ENCODE results near the gene RHBDD1.

RHBDD1 gene

DNA sequence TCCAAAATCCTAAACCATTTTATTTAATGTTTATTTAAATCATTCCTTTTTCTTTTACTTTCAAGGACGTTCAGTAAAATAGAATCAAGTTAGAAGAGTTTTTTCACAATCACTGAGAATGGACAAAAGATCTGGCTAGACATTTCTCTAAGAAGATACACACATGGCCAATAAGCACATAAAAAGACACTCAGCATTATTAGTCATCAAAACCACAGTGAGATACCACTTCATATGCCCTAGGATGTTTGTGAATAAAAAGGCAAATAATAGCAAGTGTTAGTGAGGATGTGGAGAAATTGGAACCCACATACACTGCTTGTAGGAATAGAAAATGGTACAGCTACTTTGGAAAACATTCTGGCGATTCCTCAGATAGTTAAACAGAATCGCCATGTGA, 76.1 kb downstream of the RHBDD1 start:
- TF ChIP-seq, protein P1, sequence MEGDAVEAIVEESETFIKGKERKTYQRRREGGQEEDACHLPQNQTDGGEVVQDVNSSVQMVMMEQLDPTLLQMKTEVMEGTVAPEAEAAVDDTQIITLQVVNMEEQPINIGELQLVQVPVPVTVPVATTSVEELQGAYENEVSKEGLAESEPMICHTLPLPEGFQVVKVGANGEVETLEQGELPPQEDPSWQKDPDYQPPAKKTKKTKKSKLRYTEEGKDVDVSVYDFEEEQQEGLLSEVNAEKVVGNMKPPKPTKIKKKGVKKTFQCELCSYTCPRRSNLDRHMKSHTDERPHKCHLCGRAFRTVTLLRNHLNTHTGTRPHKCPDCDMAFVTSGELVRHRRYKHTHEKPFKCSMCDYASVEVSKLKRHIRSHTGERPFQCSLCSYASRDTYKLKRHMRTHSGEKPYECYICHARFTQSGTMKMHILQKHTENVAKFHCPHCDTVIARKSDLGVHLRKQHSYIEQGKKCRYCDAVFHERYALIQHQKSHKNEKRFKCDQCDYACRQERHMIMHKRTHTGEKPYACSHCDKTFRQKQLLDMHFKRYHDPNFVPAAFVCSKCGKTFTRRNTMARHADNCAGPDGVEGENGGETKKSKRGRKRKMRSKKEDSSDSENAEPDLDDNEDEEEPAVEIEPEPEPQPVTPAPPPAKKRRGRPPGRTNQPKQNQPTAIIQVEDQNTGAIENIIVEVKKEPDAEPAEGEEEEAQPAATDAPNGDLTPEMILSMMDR (IDR thresholded peaks at IDR 0.05; ENCODE audit: borderline replicate concordance, insufficient read depth, low read depth, low read length) = no peak
- H3K4me3 ChIP-seq (ENCODE audit: low read depth, low read length) = no peak overlapping the region

- TF ChIP-seq, protein P1 (IDR thresholded peaks at IDR 0.05; ENCODE audit: borderline replicate concordance, insufficient read depth, low read depth, low read length) = no peak
These were observed 77.8 kb downstream of the RHBDD1 start for GRCh38 chr2:226913641-226914040.

DNA sequence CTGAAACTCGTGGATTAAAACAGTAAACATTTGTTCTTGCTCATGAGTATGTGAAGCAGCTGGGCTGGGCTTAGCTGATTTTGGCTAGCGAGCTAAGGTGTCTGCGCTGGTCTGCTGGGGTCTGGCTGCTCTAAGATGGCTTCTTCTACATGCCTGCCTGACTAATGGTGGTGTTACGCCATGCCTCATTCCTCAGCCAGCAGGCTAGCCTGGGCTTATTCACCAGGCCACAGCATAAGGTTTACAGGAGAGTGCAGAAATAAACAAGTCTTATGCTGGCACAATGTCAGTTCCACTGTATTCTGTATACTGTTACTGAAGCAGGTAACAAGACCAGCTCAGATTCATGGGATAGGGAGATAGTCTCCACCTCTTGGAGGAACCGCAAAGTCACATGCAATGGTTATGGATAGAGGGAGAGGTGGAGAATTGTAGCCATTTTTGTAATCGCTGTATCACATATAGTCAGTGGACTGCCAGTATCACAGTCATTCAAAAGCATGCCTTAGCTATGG, 80.0 kb downstream of the RHBDD1 start:
- TF ChIP-seq, protein P1 (IDR thresholded peaks at IDR 0.05; ENCODE audit: borderline replicate concordance, insufficient read depth, low read depth, low read length) = no peak
- no peak overlapping the region for H3K4me3 ChIP-seq (ENCODE audit: low read depth, low read length)

More at GRCh38 chr2:226913641-226914040, 77.8 kb downstream of the RHBDD1 start:
- no peak overlapping the region for H3K4me3 ChIP-seq (ENCODE audit: low read depth, low read length)

GRCh38 chr2:226916669-226917068, 80.8 kb downstream of the RHBDD1 start:
- TF ChIP-seq, protein P1 (IDR thresholded peaks at IDR 0.05; ENCODE audit: borderline replicate concordance, insufficient read depth, low read depth, low read length) = no peak
- H3K4me3 ChIP-seq (ENCODE audit: low read depth, low read length) = no peak overlapping the region

GRCh38 chr2:226932443-226932842, 96.6 kb downstream of the RHBDD1 start:
- TF ChIP-seq, protein P1 (IDR thresholded peaks at IDR 0.05; ENCODE audit: borderline replicate concordance, insufficient read depth, low read depth, low read length) = no peak
- H3K4me3 ChIP-seq (ENCODE audit: low read depth, low read length) = no peak overlapping the region

DNA sequence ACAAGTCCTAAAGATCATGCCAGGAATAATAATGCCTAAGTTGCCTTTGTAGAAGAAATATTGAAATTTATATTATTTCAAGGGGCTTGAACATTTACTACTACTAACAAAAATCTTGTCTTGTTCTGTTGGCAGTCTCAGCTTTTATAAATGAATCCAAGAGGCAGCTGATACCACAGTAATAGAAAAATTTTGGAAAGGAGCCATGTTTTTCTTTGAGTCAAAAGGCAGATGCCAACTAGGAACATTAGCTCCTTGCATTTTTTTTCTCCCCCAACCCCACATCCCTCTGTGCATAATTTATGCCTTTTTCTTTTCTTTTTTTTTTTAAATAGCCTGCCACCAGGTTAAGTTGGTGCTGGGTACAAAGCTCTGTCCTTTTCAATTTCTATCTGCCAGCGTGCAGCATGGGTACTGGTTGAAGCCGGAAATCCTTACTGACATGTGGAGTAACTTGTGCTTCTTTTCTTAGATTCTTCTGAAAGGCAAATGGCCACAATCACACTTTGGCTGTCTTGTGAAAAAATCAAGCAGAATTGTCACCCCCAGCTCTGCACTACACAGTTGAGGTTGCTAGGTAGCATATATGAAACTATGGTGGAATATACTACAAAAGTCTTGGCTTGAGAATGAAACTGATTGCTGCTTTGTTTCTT, 98.8 kb downstream of the RHBDD1 start:
- no peak overlapping the region for H3K4me3 ChIP-seq (ENCODE audit: low read depth, low read length)
- TF ChIP-seq, protein P1 (IDR thresholded peaks at IDR 0.05; ENCODE audit: borderline replicate concordance, insufficient read depth, low read depth, low read length) = no peak

All from GM12875 (cell line).